Measurements from ENCODE around the gene PUSL1.

- TF ChIP-seq ZNF101 (CRISPR knock-in tag; IDR thresholded peaks at IDR 0.05; ENCODE audit: borderline replicate concordance, low read depth), result no peak
- no peak for TF ChIP-seq TCF7L2 (IDR thresholded peaks at IDR 0.05; ENCODE audit: low read depth, low read length)
- no peak for TF ChIP-seq TEAD3 (CRISPR knock-in tag; optimal IDR thresholded peaks at IDR 0.05; ENCODE audit: borderline replicate concordance)
- TF ChIP-seq ZBTB4 (CRISPR knock-in tag; IDR thresholded peaks at IDR 0.05; ENCODE audit: borderline replicate concordance), result no peak
- no peak for TF ChIP-seq PRDM10 (CRISPR knock-in tag; IDR thresholded peaks at IDR 0.05; ENCODE audit: low read depth)
- no peak for TF ChIP-seq ATF2 (CRISPR knock-in tag; IDR thresholded peaks at IDR 0.05)
- no peak for TF ChIP-seq PRDM15 (CRISPR knock-in tag; IDR thresholded peaks at IDR 0.05)
- no peak for TF ChIP-seq ZBTB40 (IDR thresholded peaks at IDR 0.05)
- no peak for TF ChIP-seq ZBTB40 (CRISPR knock-in tag; IDR thresholded peaks at IDR 0.05)
- TF ChIP-seq ZZZ3 (CRISPR knock-in tag; IDR thresholded peaks at IDR 0.05; ENCODE audit: borderline replicate concordance), result no peak
- no peak for TF ChIP-seq ZNF350 (CRISPR knock-in tag; IDR thresholded peaks at IDR 0.05; ENCODE audit: borderline replicate concordance, low read depth)
- TF ChIP-seq SOX6 (IDR thresholded peaks at IDR 0.05), result no peak
- TF ChIP-seq SOX6 (CRISPR knock-in tag; IDR thresholded peaks at IDR 0.05), result no peak
Measured at GRCh38 chr1:1300352-1300739, 8.1 kb upstream of the PUSL1 start.

Data from HepG2 (cell line).